HCT116 (cell line): ENCODE data around the gene NDUFS8. TPM values are rescaled to one million over a fixed set of nuclear protein-coding genes. Genes with fewer than 3 reads are reported as not detected.

Experiments
- ATAC-seq: fragments of 200-7000 bp; cut with Tn5 transposase; 2 replicates; pipeline ENCODE4 v1.9.1; 2020; ENCODE audit warnings: mild to moderate bottlenecking, moderate library complexity
- BruUV-seq: library from RNA; stranded (reverse); fragments of 400-500 nt; replicated peaks from 2 replicates; lab custom pipeline; 2021; lab: Mats Ljungman, UMichigan
- CTCF ChIA-PET: fragments of 300-600 bp; sonication (Branson Sonifier 250); formaldehyde crosslinking; loops from one replicate; lab custom pipeline; 2021; ENCODE audit warnings: antibody characterized with exemption; lab: Charles Lee
- POLR2A ChIA-PET: fragments of 300-600, 350-600 bp; sonication (Branson Sonifier 250); formaldehyde crosslinking; loops from one replicate; lab custom pipeline; 2021; ENCODE audit warnings: antibody characterized with exemption; lab: Charles Lee
- RAD21 ChIA-PET, 2 experiments: fragments of 300-600 bp; sonication (Branson Sonifier 250); formaldehyde crosslinking; loops; one replicate each; lab custom pipeline; 2023; ENCODE audit warnings: low total read pairs in 2 of 2; ENCODE audit not compliant: uncharacterized antibody in 2 of 2, unreplicated experiment in 2 of 2, low non-redundant PET in 1 of 2; lab: Charles Lee
- DNase-seq: peaks from one replicate; pipeline ENCODE4 v3.0.0-alpha.2; 2010; ENCODE audit warnings: low read depth, low spot score
- H2AFZ ChIP-seq: fragments of 200-600 bp; shearing (Covaris generic), sonication (generic); 2 replicates; pipeline ENCODE4 v1.6.1; 2017; ENCODE audit warnings: low read depth, mixed run types, mixed read lengths, antibody characterized with exemption, low read length; ENCODE audit not compliant: poor library complexity, severe bottlenecking
- H3K27ac ChIP-seq: 2 replicates; pipeline ENCODE4 v1.5.1; 2012; ENCODE audit warnings: low read depth, low read length
- H3K27me3 ChIP-seq: fragments of 200-600 bp; sonication (generic); 2 replicates; pipeline ENCODE4 v1.6.1; 2016; ENCODE audit warnings: mixed run types, low read length, mixed read lengths; ENCODE audit not compliant: insufficient read depth
- H3K36me3 ChIP-seq, 2 experiments: fragments of 200-500 bp in 1 of 2; fragments of 200-600 bp in 1 of 2; sonication (Bioruptor generic) in 1 of 2; sonication (generic) in 1 of 2; 2 replicates each; pipeline versions ENCODE4 v1.5.1 to v1.6.1; 2014 to 2016; ENCODE audit warnings: low read length in 2 of 2, inconsistent platforms in 1 of 2, mixed read lengths in 1 of 2, mixed run types in 1 of 2; ENCODE audit not compliant: insufficient read depth in 2 of 2, control insufficient read depth in 1 of 2
- H3K4me1 ChIP-seq, 2 experiments: fragments of 200-600 bp in 1 of 2; sonication (generic) in 1 of 2; 2 replicates each; pipeline versions ENCODE4 v1.5.1 to v1.6.1; 2012 to 2017; ENCODE audit warnings: low read length in 2 of 2, inconsistent platforms in 1 of 2, mild to moderate bottlenecking in 1 of 2, mixed read lengths in 1 of 2, mixed run types in 1 of 2, moderate library complexity in 1 of 2; ENCODE audit not compliant: insufficient read depth in 2 of 2, control insufficient read depth in 1 of 2
- H3K4me2 ChIP-seq: fragments of 200-600 bp; sonication (generic); 2 replicates; pipeline ENCODE4 v1.6.1; 2017; ENCODE audit warnings: mixed run types, low read length, mixed read lengths
- H3K4me3 ChIP-seq, 2 experiments: fragments of 200-600 bp in 1 of 2; sonication (generic) in 1 of 2; replicated peaks in 1 of 2; 2 replicates each; pipeline ENCODE4 v1.5.1; 2011 to 2016; ENCODE audit warnings: low read length in 2 of 2, control low read depth in 1 of 2, low read depth in 1 of 2, mild to moderate bottlenecking in 1 of 2, mixed read lengths in 1 of 2, mixed run types in 1 of 2
- H3K79me2 ChIP-seq: fragments of 200-600 bp; sonication (generic); 2 replicates; pipeline ENCODE4 v1.6.1; 2017; ENCODE audit warnings: mild to moderate bottlenecking, mixed run types, low read length, moderate library complexity, mixed read lengths; ENCODE audit not compliant: insufficient read depth
- H3K9ac ChIP-seq: fragments of 200-600 bp; sonication (generic); 2 replicates; pipeline ENCODE4 v1.6.1; 2016; ENCODE audit warnings: low read length, mixed read lengths
- H3K9me2 ChIP-seq: fragments of 200-600 bp; sonication (generic), shearing (Covaris generic); 2 replicates; pipeline ENCODE4 v1.6.1; 2017; ENCODE audit warnings: mixed run types, mild to moderate bottlenecking, moderate library complexity; ENCODE audit not compliant: insufficient read depth
- H3K9me3 ChIP-seq, 2 experiments: fragments of 200-500 bp in 1 of 2; fragments of 200-600 bp in 1 of 2; sonication (Bioruptor generic) in 1 of 2; sonication (generic) in 1 of 2; 2 replicates each; pipeline ENCODE4 v1.6.1; 2014 to 2017; ENCODE audit warnings: low read length in 2 of 2, mixed read lengths in 2 of 2, inconsistent platforms in 1 of 2, low read depth in 1 of 2, mild to moderate bottlenecking in 1 of 2, mixed run types in 1 of 2, moderate library complexity in 1 of 2; ENCODE audit not compliant: control insufficient read depth in 1 of 2, insufficient read depth in 1 of 2
- H4K20me1 ChIP-seq: fragments of 200-600 bp; sonication (generic), shearing (Covaris generic); 2 replicates; pipeline ENCODE4 v1.6.1; 2017; ENCODE audit warnings: mixed run types, mild to moderate bottlenecking, moderate library complexity; ENCODE audit not compliant: insufficient read depth
- CBX3 ChIP-seq: IDR thresholded peaks from 2 replicates; pipeline ENCODE4 v1.6.1; 2012; ENCODE audit warnings: low read depth
- CEBPB ChIP-seq: IDR thresholded peaks from 2 replicates; pipeline ENCODE4 v1.6.1; 2012; ENCODE audit warnings: low read depth
- CTCF ChIP-seq, 3 experiments: fragments of 200-600 bp in 1 of 3; sonication (generic) in 1 of 3; IDR thresholded peaks in 2 of 3; conservative IDR thresholded peaks in 1 of 3; 2 replicates each; pipeline ENCODE4 v1.5.1; 2012 to 2017; ENCODE audit warnings: low read depth in 2 of 3, low read length in 2 of 3, antibody characterized with exemption in 1 of 3, borderline replicate concordance in 1 of 3, control low read depth in 1 of 3, mild to moderate bottlenecking in 1 of 3, mixed read lengths in 1 of 3, mixed run types in 1 of 3, moderate library complexity in 1 of 3; ENCODE audit not compliant: insufficient read depth in 1 of 3
- EGR1 ChIP-seq: IDR thresholded peaks from 2 replicates; pipeline ENCODE4 v1.6.1; 2012; ENCODE audit warnings: low read depth
- ELF1 ChIP-seq: IDR thresholded peaks from 2 replicates; pipeline ENCODE4 v1.6.1; 2012; ENCODE audit warnings: low read depth, borderline replicate concordance
- EZH2 ChIP-seq: fragments of 200-600 bp; sonication (generic); IDR thresholded peaks from 2 replicates; pipeline ENCODE4 v1.6.1; 2017; ENCODE audit warnings: antibody characterized with exemption, mixed run types
- FOSL1 ChIP-seq: IDR thresholded peaks from 2 replicates; pipeline ENCODE4 v1.6.1; 2012; ENCODE audit warnings: low read depth
- JUND ChIP-seq: IDR thresholded peaks from 2 replicates; pipeline ENCODE4 v1.6.1; 2012
- POLR2AphosphoS5 ChIP-seq: IDR thresholded peaks from 2 replicates; pipeline ENCODE4 v1.6.1; 2011; ENCODE audit warnings: mild to moderate bottlenecking, low read depth, low read length, moderate library complexity
- RAD21 ChIP-seq: IDR thresholded peaks from 2 replicates; pipeline ENCODE4 v1.6.1; 2012; ENCODE audit warnings: low read depth, mild to moderate bottlenecking
- REST ChIP-seq: IDR thresholded peaks from 2 replicates; pipeline ENCODE4 v1.6.1; 2012; ENCODE audit warnings: low read depth
- SIN3A ChIP-seq: IDR thresholded peaks from 2 replicates; pipeline ENCODE4 v1.6.1; 2012; ENCODE audit warnings: low read depth
- SP1 ChIP-seq: IDR thresholded peaks from 2 replicates; pipeline ENCODE4 v1.6.1; 2012; ENCODE audit warnings: low read depth
- SRF ChIP-seq: IDR thresholded peaks from 2 replicates; pipeline ENCODE4 v1.6.1; 2012; ENCODE audit warnings: low read depth
- TCF7L2 ChIP-seq: IDR thresholded peaks from 2 replicates; pipeline ENCODE4 v1.7.0; 2011; ENCODE audit warnings: borderline replicate concordance, inconsistent platforms; ENCODE audit not compliant: insufficient read depth, insufficient read length; ENCODE audit errors: extremely low read depth
- YY1 ChIP-seq: IDR thresholded peaks from 2 replicates; pipeline ENCODE4 v1.6.1; 2011; ENCODE audit warnings: low read length, low read depth, moderate library complexity, mild to moderate bottlenecking; ENCODE audit not compliant: insufficient replicate concordance; ENCODE audit errors: extremely low read depth
- ZBTB33 ChIP-seq: IDR thresholded peaks from 2 replicates; pipeline ENCODE4 v1.6.1; 2011; ENCODE audit warnings: mild to moderate bottlenecking, low read length, moderate library complexity; ENCODE audit not compliant: insufficient replicate concordance; ENCODE audit errors: extremely low read depth
- ZFX ChIP-seq: fragments of 450-650 bp; IDR thresholded peaks from 2 replicates; pipeline ENCODE4 v1.6.1; 2017
- intact Hi-C: fragments of 100-400 bp; cut with micrococcal nuclease; formaldehyde crosslinking; loops from 2 replicates; pipeline ENCODE4 v1.10.0; 2022
- total RNA-seq: library from RNA; stranded (reverse); gene quantifications from one replicate; pipeline ENCODE4 v1.2.1, GENCODE V29; 2021; ENCODE audit not compliant: unreplicated experiment

Gene NDUFS8
- total RNA-seq, 1 experiment from 2014 or later, result 189 TPM

GRCh38 chr11:68032997-68033707 is 2.7 kb downstream of the NDUFS8 start:
- TF ChIP-seq CBX3 (no peak), TCF7L2 (no peak), SRF (no peak), SP1 (no peak), REST (no peak), POLR2AphosphoS5 (no peak), ZBTB33 (no peak), ELF1 (no peak), EZH2 (no peak), SIN3A (no peak), ZFX (no peak), RAD21 (no peak), CEBPB (no peak), CTCF (IDR thresholded peaks at IDR 0.05 in 2 of 3, conservative IDR thresholded peaks at IDR 0.05 in 1 of 3; ENCODE audit: borderline replicate concordance in 1 of 3, insufficient read depth in 1 of 3, low read depth in 2 of 3, low read length in 2 of 3) (no peak), JUND (no peak), FOSL1 (no peak), EGR1 (no peak), YY1 (no peak)
- H3K4me1 ChIP-seq, result peaks cover 27 to 36% of the 10 kb centered on the region in 2 experiments
- CTCF ChIA-PET, result no interaction called here
- H3K36me3 ChIP-seq, result peaks cover 4 to 20% of the 10 kb centered on the region in 2 experiments; a peak in 2 of 4 replicates
- H3K4me3 ChIP-seq, result no peak overlapping the region
- H3K79me2 ChIP-seq, result peaks cover 33% of the 10 kb centered on the region
- peaks cover 0 to 5% of the 10 kb centered on the region in 2 experiments; a peak in 1 of 4 replicates for H3K9me3 ChIP-seq
- intact Hi-C loops, result loop anchor here (10.0 kb wide), 1 partner anchor 92 kb away; the partner anchor contains the start of gene CHKA
- no peaks in the 10 kb centered on the region for H3K9me2 ChIP-seq
- H2AFZ ChIP-seq, result no peak overlapping the region
- no peak for DNase-seq
- POLR2A ChIA-PET, result no interaction called here
- H3K27ac ChIP-seq, result no peak overlapping the region; the same call in 1 of the 2 replicates
- no peak for ATAC-seq
- no TSS peak for BruUV-seq
- no peaks in the 10 kb centered on the region for H4K20me1 ChIP-seq
- no peaks in the 10 kb centered on the region for H3K27me3 ChIP-seq
- H3K9ac ChIP-seq, result no peak overlapping the region
- RAD21 ChIA-PET, result no interaction called here
- no peak overlapping the region for H3K4me2 ChIP-seq
